Type B pancreatic cell (in vitro differentiated cells): ENCODE data around the gene HAPLN1. TPM values are rescaled to one million over a fixed set of nuclear protein-coding genes. Genes with fewer than 3 reads are reported as not detected.

Experiments
- DNase-seq: peaks from one replicate; pipeline ENCODE4 v3.0.0; 2021; ENCODE audit warnings: mixed read lengths; ENCODE audit not compliant: unreplicated experiment; ENCODE audit errors: extremely low spot score
- H3K27ac Mint-ChIP-seq: 2 replicates; pipeline ENCODE4 v1.8.0; 2021; ENCODE audit warnings: mild to moderate bottlenecking, mixed read lengths
- H3K27me3 Mint-ChIP-seq: 2 replicates; pipeline ENCODE4 v1.8.0; 2021; ENCODE audit warnings: mixed read lengths
- H3K36me3 Mint-ChIP-seq: 2 replicates; pipeline ENCODE4 v1.8.0; 2021; ENCODE audit warnings: mixed read lengths
- H3K4me1 Mint-ChIP-seq: one replicate; pipeline ENCODE4 v1.8.0; 2021; ENCODE audit warnings: mixed read lengths; ENCODE audit not compliant: unreplicated experiment
- H3K4me3 Mint-ChIP-seq: 2 replicates; pipeline ENCODE4 v1.8.0; 2021; ENCODE audit warnings: mild to moderate bottlenecking, mixed read lengths
- H3K9me3 Mint-ChIP-seq: 2 replicates; pipeline ENCODE4 v1.8.0; 2021; ENCODE audit warnings: mixed read lengths
- CTCF ChIP-seq: fragments of 200-600 bp; sonication (generic); conservative IDR thresholded peaks from 2 replicates; pipeline ENCODE4 v1.5.0; 2021; ENCODE audit warnings: antibody characterized with exemption, mild to moderate bottlenecking
- total RNA-seq: library from RNA; stranded (reverse); gene quantifications from 2 replicates; pipeline ENCODE4 v1.2.1, GENCODE V29; 2021; ENCODE audit warnings: low replicate concordance

The HAPLN1 gene
- total RNA-seq, 1 donor from 2014 or later = 5.5 TPM

DNA sequence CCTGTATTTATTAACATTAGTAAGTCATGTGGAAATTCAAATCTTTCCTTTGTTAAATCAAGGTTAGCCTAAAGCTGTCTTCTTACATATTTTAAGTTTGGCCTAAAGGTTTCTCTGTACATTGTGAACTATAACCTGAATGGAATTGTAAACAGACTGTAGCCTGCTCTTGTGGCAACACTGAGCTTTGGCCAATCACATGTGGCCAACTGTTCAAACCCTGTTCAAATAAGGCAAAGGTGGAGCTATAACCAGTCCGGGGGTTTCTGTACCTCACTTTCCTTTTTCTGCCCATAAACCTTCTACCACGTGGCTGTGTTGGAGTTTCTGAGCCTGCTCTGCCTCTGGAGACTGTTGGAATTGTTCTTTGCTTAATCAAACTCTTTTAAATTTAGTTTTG, 3.3 kb upstream of the HAPLN1 start:
- no peak overlapping the region for H3K27ac Mint-ChIP-seq
- no peaks in the 10 kb centered on the region for H3K36me3 Mint-ChIP-seq
- H3K9me3 Mint-ChIP-seq = no peaks in the 10 kb centered on the region
- DNase-seq = no peak
- H3K4me1 Mint-ChIP-seq = peaks cover 35% of the 10 kb centered on the region
- no peak overlapping the region for H3K4me3 Mint-ChIP-seq
- H3K27me3 Mint-ChIP-seq = peaks cover 16% of the 10 kb centered on the region
- TF ChIP-seq CTCF = no peak

DNA sequence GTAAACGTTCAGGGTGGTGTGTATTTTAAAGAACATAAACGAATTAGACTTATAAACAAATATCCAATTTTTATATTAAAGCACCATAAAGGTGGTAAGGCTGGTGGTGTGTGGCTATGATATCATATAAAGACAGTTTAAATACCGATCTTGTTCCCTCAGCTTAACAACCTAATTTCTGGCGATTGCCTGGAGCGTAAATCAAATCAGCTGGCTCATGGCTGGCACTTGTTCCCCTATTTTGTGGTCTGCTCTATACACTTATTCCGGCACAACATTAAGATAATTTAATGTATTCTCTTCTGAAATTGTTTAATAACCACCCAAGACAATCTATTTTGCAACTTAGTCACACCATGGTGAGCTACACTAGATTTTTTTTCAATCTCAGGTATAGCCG, 2.4 kb upstream of the HAPLN1 start:
- peak overlapping the region; percentile 93 for H3K4me3 Mint-ChIP-seq
- H3K27ac Mint-ChIP-seq = no peak overlapping the region
- no peaks in the 10 kb centered on the region for H3K9me3 Mint-ChIP-seq
- TF ChIP-seq CTCF = no peak
- no peak for DNase-seq
- peaks cover 43% of the 10 kb centered on the region for H3K4me1 Mint-ChIP-seq
- no peaks in the 10 kb centered on the region for H3K36me3 Mint-ChIP-seq
- H3K27me3 Mint-ChIP-seq = peaks cover 16% of the 10 kb centered on the region

- Mint-ChIP-seq H3K9me3 (no peaks in the 10 kb centered on the region), H3K27ac (peak overlapping the region; percentile 82), H3K27me3 (peaks cover 16% of the 10 kb centered on the region), H3K4me3 (peak overlapping the region; percentile 93), H3K4me1 (peaks cover 44% of the 10 kb centered on the region), H3K36me3 (no peaks in the 10 kb centered on the region)
- peak; percentile 57 for TF ChIP-seq CTCF
- DNase-seq = peak; percentile 86
Measured at GRCh38 chr5:83721953-83722901, 1.6 kb upstream of the HAPLN1 start.

- TF ChIP-seq CTCF = no peak
- Mint-ChIP-seq H3K9me3 (no peaks in the 10 kb centered on the region), H3K27ac (no peak overlapping the region), H3K27me3 (peaks cover 16% of the 10 kb centered on the region), H3K36me3 (no peaks in the 10 kb centered on the region), H3K4me1 (peaks cover 40% of the 10 kb centered on the region), H3K4me3 (peak overlapping the region; percentile 57)
- no peak for DNase-seq
Measured at GRCh38 chr5:83718936-83719495, 1.6 kb downstream of the HAPLN1 start.

DNA sequence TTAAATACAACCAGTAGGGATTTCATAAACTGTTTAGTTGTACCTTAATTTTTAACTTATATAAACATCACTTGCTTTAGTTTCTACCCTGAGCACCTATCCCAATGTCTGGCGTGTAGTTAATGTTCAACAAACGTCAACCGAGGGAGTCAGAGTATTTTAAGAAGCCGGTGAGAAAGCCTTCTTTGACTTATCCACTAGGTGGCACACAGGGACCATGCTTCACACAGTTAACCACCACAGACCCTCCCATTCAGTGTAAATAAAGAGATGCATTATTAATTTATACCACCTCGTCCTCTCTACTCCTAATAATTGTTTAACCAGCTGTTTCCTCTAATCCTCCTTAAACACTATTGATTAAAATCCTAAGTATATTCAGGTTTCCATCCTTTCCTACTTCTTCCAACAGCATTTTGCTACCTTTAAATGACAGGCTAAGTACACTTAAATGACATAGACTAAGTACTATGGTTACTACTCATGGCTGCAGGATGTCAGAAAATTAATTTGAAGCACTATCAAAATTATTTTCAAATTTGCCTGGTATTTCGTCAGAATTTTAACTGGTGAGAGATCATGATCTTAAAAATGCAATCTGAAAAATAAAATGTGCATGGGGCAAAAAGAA, 2.3 kb downstream of the HAPLN1 start:
- no peak for DNase-seq
- Mint-ChIP-seq H3K27ac (no peak overlapping the region), H3K36me3 (no peaks in the 10 kb centered on the region), H3K4me3 (peak overlapping the region; percentile 54), H3K9me3 (no peaks in the 10 kb centered on the region), H3K4me1 (peaks cover 40% of the 10 kb centered on the region), H3K27me3 (peaks cover 16% of the 10 kb centered on the region)
- TF ChIP-seq CTCF = peak; percentile 95
